ENCODE results near the gene CCDC14.

CCDC14 gene

GRCh38 chr3:123877965-123878364 lies 83.1 kb downstream of the CCDC14 start:
- Histone ChIP-seq H3K4me3 (ENCODE audit: low read depth, low read length) (no peak overlapping the region), H3K4me2 (ENCODE audit: low read length) (no peak overlapping the region), H3K4me1 (no peaks in the 10 kb centered on the region), H3K27ac (no peak overlapping the region), H3K79me2 (no peaks in the 10 kb centered on the region), H3K9ac (no peak overlapping the region), H3K36me3 (ENCODE audit: control insufficient read depth, insufficient read depth, low read length) (no peaks in the 10 kb centered on the region), H3K9me3 (ENCODE audit: control insufficient read depth, low read length) (no peaks in the 10 kb centered on the region), H3K27me3 (ENCODE audit: control insufficient read depth, insufficient read depth, low read length) (no peaks in the 10 kb centered on the region), H2AFZ (no peak overlapping the region)
- no peak for TF ChIP-seq CTCF (IDR thresholded peaks at IDR 0.05)

- Histone ChIP-seq H3K9ac (no peak overlapping the region), H3K27me3 (ENCODE audit: control insufficient read depth, insufficient read depth, low read length) (no peaks in the 10 kb centered on the region), H3K4me1 (no peaks in the 10 kb centered on the region), H3K9me3 (ENCODE audit: control insufficient read depth, low read length) (no peaks in the 10 kb centered on the region), H3K79me2 (no peaks in the 10 kb centered on the region), H3K36me3 (ENCODE audit: control insufficient read depth, insufficient read depth, low read length) (no peaks in the 10 kb centered on the region), H3K4me2 (ENCODE audit: low read length) (no peak overlapping the region), H3K27ac (no peak overlapping the region), H3K4me3 (ENCODE audit: low read depth, low read length) (no peak overlapping the region), H2AFZ (no peak overlapping the region)
- no peak for TF ChIP-seq CTCF (IDR thresholded peaks at IDR 0.05)
Observed at GRCh38 chr3:123877466-123877865, 83.6 kb downstream of the CCDC14 start.

GRCh38 chr3:123876858-123877257 lies 84.2 kb downstream of the CCDC14 start:
- H3K79me2 ChIP-seq, result no peaks in the 10 kb centered on the region
- H3K36me3 ChIP-seq (ENCODE audit: control insufficient read depth, insufficient read depth, low read length), result no peaks in the 10 kb centered on the region
- no peak for TF ChIP-seq CTCF (IDR thresholded peaks at IDR 0.05)
- H3K4me2 ChIP-seq (ENCODE audit: low read length), result no peak overlapping the region
- H3K27ac ChIP-seq, result no peak overlapping the region
- H3K4me1 ChIP-seq, result no peaks in the 10 kb centered on the region
- H3K27me3 ChIP-seq (ENCODE audit: control insufficient read depth, insufficient read depth, low read length), result no peaks in the 10 kb centered on the region
- no peak overlapping the region for H3K9ac ChIP-seq
- no peak overlapping the region for H2AFZ ChIP-seq
- no peaks in the 10 kb centered on the region for H3K9me3 ChIP-seq (ENCODE audit: control insufficient read depth, low read length)
- no peak overlapping the region for H3K4me3 ChIP-seq (ENCODE audit: low read depth, low read length)

GRCh38 chr3:123872621-123873020 lies 88.4 kb downstream of the CCDC14 start:
- Histone ChIP-seq H3K27me3 (ENCODE audit: control insufficient read depth, insufficient read depth, low read length) (no peaks in the 10 kb centered on the region), H3K36me3 (ENCODE audit: control insufficient read depth, insufficient read depth, low read length) (no peaks in the 10 kb centered on the region), H3K9ac (no peak overlapping the region), H3K27ac (no peak overlapping the region), H3K4me2 (ENCODE audit: low read length) (no peak overlapping the region), H3K4me3 (ENCODE audit: low read depth, low read length) (no peak overlapping the region), H2AFZ (no peak overlapping the region), H3K9me3 (ENCODE audit: control insufficient read depth, low read length) (no peaks in the 10 kb centered on the region), H3K4me1 (no peaks in the 10 kb centered on the region), H3K79me2 (no peaks in the 10 kb centered on the region)
- TF ChIP-seq CTCF (IDR thresholded peaks at IDR 0.05), result no peak

GRCh38 chr3:123871946-123872345 lies 89.1 kb downstream of the CCDC14 start:
- Histone ChIP-seq H3K4me2 (ENCODE audit: low read length) (no peak overlapping the region), H3K9me3 (ENCODE audit: control insufficient read depth, low read length) (no peaks in the 10 kb centered on the region), H3K4me1 (no peaks in the 10 kb centered on the region), H3K27me3 (ENCODE audit: control insufficient read depth, insufficient read depth, low read length) (no peaks in the 10 kb centered on the region), H3K27ac (no peak overlapping the region), H3K36me3 (ENCODE audit: control insufficient read depth, insufficient read depth, low read length) (no peaks in the 10 kb centered on the region), H2AFZ (no peak overlapping the region), H3K79me2 (no peaks in the 10 kb centered on the region), H3K9ac (no peak overlapping the region), H3K4me3 (ENCODE audit: low read depth, low read length) (no peak overlapping the region)
- TF ChIP-seq CTCF (IDR thresholded peaks at IDR 0.05), result no peak

Measured in parathyroid adenoma (tissue), 2 donors.